OCI-LY1 (cell line): ENCODE measurements around the gene RGCC.

Source experiments
- EZH2 ChIP-seq: fragments of 200-600 bp; sonication (generic), shearing (Covaris generic); IDR thresholded peaks from 2 replicates; pipeline ENCODE4 v1.8.0; 2017; ENCODE audit warnings: borderline replicate concordance, mixed run types, mild to moderate bottlenecking, antibody characterized with exemption, low read length, moderate library complexity, mixed read lengths
- TF ChIP-seq, protein P1 (sequence below): fragments of 200-600 bp; sonication (generic), shearing (Covaris generic); IDR thresholded peaks from 2 replicates; pipeline ENCODE4 v1.5.1; 2017; ENCODE audit warnings: mild to moderate bottlenecking, antibody characterized with exemption, low read length, moderate library complexity, mixed read lengths

GRCh38 chr13:41503356-41503755 lies 46.0 kb downstream of the RGCC start:
- TF ChIP-seq, protein P1, sequence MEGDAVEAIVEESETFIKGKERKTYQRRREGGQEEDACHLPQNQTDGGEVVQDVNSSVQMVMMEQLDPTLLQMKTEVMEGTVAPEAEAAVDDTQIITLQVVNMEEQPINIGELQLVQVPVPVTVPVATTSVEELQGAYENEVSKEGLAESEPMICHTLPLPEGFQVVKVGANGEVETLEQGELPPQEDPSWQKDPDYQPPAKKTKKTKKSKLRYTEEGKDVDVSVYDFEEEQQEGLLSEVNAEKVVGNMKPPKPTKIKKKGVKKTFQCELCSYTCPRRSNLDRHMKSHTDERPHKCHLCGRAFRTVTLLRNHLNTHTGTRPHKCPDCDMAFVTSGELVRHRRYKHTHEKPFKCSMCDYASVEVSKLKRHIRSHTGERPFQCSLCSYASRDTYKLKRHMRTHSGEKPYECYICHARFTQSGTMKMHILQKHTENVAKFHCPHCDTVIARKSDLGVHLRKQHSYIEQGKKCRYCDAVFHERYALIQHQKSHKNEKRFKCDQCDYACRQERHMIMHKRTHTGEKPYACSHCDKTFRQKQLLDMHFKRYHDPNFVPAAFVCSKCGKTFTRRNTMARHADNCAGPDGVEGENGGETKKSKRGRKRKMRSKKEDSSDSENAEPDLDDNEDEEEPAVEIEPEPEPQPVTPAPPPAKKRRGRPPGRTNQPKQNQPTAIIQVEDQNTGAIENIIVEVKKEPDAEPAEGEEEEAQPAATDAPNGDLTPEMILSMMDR: no peak
- no peak for TF ChIP-seq EZH2
